ENCODE data around the gene FAT1.

FAT1 gene

DNA sequence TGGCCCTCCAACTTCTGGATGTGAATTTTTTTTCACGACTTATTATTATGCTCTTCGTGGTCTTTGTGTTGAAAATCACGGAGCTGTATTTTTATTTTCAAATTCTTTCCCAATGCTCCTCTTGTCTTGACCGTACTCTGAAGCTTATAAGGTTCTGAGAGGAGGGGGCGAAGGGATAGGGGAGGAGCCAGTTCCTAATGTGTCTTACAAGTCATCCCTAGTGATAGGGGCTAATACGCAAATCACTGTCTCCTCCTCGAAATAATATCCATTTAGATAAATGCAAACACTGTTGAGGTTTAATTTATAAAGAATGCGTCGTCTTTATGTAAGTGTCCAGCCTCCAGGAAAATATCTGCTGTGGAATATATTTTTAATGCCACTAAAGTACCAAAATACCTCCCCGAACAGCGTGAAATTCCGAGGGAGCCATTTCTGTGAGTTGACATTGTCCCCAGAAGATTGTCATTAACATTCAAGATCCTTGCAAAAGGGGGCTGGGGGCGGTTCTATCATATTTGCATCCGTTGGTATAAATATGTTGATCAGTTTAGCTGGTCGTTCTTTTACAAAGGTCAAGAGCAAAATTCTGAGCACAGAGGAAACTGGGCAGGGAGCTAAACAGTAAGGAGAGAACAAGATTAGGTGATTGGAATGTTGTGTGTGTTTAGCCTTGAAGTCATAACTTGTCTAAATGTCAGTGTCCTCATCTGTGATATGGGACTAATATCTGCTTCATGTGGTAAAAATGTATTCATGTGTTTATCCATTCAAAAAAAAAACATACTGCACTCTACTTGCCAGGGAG is 3.7 kb upstream of the FAT1 start:
- TF ChIP-seq, protein P1, sequence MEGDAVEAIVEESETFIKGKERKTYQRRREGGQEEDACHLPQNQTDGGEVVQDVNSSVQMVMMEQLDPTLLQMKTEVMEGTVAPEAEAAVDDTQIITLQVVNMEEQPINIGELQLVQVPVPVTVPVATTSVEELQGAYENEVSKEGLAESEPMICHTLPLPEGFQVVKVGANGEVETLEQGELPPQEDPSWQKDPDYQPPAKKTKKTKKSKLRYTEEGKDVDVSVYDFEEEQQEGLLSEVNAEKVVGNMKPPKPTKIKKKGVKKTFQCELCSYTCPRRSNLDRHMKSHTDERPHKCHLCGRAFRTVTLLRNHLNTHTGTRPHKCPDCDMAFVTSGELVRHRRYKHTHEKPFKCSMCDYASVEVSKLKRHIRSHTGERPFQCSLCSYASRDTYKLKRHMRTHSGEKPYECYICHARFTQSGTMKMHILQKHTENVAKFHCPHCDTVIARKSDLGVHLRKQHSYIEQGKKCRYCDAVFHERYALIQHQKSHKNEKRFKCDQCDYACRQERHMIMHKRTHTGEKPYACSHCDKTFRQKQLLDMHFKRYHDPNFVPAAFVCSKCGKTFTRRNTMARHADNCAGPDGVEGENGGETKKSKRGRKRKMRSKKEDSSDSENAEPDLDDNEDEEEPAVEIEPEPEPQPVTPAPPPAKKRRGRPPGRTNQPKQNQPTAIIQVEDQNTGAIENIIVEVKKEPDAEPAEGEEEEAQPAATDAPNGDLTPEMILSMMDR (IDR thresholded peaks at IDR 0.05; ENCODE audit: low read depth, low read length) = no peak

DNA sequence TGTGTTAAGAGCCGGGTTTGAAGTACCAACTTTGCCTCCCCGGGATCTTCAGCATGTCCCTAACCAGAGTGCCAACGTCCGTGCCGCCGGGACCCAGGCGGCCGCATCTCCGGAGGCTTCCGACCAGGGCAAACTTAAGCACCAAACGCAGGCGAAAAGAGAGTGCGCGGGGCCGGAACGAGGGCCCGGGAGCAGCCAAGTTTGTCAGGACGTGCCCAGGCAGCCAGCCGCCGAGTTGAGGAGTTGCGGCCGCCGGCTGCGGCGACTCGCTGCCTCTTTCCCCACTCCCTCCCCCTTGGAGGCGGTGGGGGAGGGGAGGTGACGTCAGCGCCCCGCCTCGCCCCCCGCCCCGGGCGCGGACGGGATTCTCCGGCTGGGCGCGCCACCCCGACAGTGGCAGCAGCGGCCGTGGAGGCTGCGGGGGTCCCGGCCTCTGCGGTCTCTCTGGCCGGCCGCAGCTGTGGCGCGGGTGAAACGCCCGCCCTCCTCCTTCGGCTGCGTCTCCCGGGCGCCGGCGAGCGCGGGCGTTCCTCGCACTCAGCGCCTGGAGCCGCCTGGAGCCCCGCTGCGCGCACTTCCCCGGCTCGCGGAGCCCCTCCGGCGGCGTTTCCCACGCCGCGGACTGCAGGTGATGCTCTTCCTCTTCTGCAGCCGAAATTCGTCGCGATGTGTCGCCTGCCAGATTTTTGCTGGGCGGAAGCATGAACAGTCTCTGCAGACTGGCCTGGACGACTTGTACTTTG is 2.9 kb upstream of the FAT1 start:
- peak; percentile 50 for DNase-seq (ENCODE audit: extremely low read depth, low read depth)

More for the DNA sequence above, 3.7 kb upstream of the FAT1 start:
- DNase-seq (ENCODE audit: extremely low read depth, low read depth) = no peak

DNA sequence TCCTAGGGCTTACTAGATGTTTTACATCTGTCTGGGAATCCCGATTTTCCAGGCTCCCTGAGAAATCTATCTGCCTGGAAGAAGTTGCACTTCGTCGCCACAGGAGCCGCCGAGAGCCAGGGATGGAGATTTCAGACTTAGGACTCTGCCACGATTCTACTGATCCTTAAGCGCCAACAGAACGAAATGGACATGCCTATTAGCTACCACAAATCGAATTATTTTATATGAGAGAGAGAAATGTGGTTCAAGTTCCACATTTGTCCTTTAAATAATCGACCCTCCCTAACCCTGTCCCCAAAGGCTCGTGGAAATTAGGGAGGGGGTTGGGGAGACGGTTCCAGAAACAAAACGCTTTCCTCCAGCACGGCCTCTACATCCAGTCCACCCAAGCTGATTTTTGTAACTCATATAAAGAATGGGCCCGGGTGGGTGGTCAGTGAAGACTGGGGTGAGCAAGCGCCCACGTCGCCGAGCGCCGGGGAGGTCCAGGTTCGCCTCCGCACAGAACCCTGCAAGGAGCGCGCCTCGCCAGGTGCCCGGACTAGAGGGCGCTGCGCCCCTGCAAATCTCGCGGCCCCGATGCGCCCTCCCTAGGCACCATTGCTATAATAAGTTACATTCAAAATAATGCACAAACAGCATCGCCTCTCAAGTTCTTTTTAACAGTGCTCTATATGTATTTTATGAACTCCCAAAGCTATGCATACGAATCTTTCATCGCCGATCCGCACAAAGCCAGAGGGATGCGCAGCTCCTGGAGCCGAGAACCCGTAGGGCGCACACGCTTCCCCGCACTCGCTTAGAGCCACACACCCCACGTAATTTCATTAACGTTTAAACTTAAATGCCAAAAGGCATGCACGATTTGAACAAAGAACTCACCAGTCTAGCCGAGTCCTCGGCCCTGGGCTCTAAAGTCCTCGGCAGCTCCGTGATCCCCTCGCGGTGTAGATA is 2.1 kb upstream of the FAT1 start:
- no peak for DNase-seq (ENCODE audit: extremely low read depth, low read depth)
- TF ChIP-seq, protein P1 (IDR thresholded peaks at IDR 0.05; ENCODE audit: low read depth, low read length) = peak; percentile 88

More for the DNA sequence above, 2.9 kb upstream of the FAT1 start:
- TF ChIP-seq, protein P1 (IDR thresholded peaks at IDR 0.05; ENCODE audit: low read depth, low read length) = peak; percentile 6; the same call in 1 of the 2 replicates

DNA sequence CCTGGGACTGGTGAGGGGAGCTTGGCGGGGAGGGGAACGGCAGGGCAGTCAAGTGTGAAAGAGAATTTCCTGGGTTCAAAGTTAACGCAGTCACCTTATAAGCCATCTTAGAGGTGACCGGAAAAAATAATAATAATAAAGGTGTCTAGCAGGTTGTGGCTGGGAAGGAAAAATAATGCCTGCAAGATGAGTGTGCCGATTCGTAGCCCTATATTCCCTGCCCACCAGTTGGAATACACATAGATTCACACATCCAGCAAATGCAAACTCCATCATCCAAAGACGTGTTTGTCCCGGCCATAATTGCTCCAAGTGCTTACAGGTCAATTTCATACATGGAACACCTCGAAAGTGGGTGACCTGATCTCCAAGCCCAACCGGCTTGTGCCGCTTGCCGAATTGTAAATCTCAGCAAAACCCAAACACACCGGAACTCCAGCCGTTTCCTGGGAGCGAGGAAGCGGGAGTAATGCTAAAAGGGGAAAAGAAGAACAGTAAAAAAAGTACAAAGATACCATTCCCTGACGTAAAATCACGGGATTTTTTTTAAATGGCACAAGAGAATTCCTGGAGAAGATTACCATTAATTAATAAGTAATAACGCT is 1.3 kb upstream of the FAT1 start:
- DNase-seq (ENCODE audit: extremely low read depth, low read depth) = no peak
- TF ChIP-seq, protein P1 (IDR thresholded peaks at IDR 0.05; ENCODE audit: low read depth, low read length) = no peak

DNA sequence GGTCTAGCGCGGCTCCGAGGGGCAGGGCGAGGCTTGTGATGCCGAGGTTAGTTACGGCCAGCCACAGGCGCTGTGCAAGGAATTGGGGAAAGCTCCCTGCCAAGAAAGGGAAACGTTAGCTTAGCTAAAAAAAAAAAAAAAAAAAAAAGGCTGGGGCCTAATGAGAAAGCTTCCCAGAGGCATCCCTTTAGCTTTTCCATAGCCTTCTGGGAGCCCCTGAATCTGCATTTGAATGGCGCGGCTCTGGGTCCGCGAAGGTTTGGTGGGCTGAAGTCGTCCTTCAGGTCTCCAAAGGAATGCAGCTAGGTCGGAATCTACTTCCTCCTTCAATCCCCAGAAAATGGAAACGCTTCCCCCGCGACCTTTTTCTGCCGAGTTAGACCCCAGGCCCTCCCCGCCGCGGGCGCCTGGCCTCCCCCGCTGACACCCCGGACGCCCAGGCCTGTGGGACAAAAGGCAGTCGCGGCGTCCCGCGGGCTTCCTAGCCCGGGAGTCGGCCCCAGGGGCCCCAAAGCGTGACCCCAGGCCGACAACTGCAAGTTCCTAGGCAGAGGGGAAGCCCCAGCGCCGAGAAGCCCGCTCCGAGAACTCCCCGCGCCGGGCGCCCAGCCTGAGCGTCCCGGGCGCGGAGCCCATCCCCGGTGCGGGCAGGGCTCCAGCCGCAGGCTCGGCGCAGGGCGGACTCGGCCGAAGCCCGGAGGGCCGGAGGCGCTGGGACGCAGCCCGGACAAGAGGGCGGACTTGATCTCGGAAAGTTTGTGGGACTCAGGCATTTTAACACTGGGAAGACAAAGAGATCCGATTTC is 605 bp upstream of the FAT1 start:
- TF ChIP-seq, protein P1 (IDR thresholded peaks at IDR 0.05; ENCODE audit: low read depth, low read length) = no peak
- DNase-seq (ENCODE audit: extremely low read depth, low read depth) = no peak

DNA sequence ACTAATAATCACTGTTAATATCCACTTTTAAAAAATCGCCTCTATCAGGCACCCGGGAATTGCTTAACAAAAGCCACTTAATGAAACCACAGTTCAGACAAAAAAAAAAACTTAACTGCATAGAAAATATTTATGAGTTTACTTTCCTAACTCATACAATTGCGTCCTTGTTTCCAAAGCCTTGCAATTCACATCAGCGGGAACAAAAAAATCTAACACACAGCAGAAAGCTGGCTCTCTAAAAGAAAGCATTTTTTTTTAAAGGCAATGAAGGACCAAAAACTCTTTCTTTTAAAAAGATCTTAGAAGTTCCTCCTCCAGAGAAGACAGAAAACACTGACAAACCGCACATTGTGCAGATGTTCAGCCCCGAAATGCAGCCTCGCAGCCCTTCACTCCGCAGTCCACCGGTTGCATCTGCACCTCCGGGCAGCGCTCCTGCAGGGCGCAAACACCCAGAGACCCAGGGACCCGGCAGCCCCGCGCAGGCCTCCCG is 812 bp downstream of the FAT1 start:
- TF ChIP-seq, protein P1 (IDR thresholded peaks at IDR 0.05; ENCODE audit: low read depth, low read length) = no peak
- no peak for DNase-seq (ENCODE audit: extremely low read depth, low read depth)
